A673 (cell line): ENCODE data around the gene MCRIP1.

Experiments
- CTCF ChIP-seq: fragments of 300-800, 200-600 bp; sonication (generic); conservative IDR thresholded peaks from 2 replicates; pipeline ENCODE4 v1.5.1; 2017; ENCODE audit warnings: low read depth, mild to moderate bottlenecking, antibody characterized with exemption, low read length, moderate library complexity, mixed read lengths
- EZH2 ChIP-seq: fragments of 200-600 bp; sonication (generic); IDR thresholded peaks from 2 replicates; pipeline ENCODE4 v1.6.1; 2017; ENCODE audit warnings: borderline replicate concordance, low read depth, mild to moderate bottlenecking, mixed read lengths, antibody characterized with exemption, low read length; ENCODE audit not compliant: poor library complexity, severe bottlenecking

- TF ChIP-seq CTCF (no peak), EZH2 (no peak)
Measured at GRCh38 chr17:81805707-81806460, 27.2 kb downstream of the MCRIP1 start.
